HepG2 (cell line): ENCODE results near the gene UBTF. TPM values are rescaled to one million over a fixed set of nuclear protein-coding genes. Genes with fewer than 3 reads are reported as not detected.

Experiments
- ATAC-seq: fragments of 200-7000 bp; cut with Tn5 transposase; 3 replicates; pipeline ENCODE4 v1.9.1; 2020; ENCODE audit warnings: mild to moderate bottlenecking, moderate library complexity
- BruUV-seq: library from RNA; stranded (reverse); fragments of 400-500 nt; replicated peaks from 2 replicates; lab custom pipeline; 2021; lab: Mats Ljungman, UMichigan
- CTCF ChIA-PET: fragments of 300-600 bp; formaldehyde crosslinking; extraction: SDS; loops from one replicate; lab custom pipeline; 2021; ENCODE audit warnings: low total read pairs, inconsistent platforms, low intra/inter-chr PET ratio; lab: Yijun Ruan, JAX
- POLR2A ChIA-PET: fragments of 350-600 bp; sonication (Branson Sonifier 250); formaldehyde crosslinking; loops from one replicate; lab custom pipeline; 2020; ENCODE audit warnings: antibody characterized with exemption, inconsistent platforms; lab: Yijun Ruan, JAX
- DNase-seq: peaks from one replicate; pipeline ENCODE4 v3.0.0-alpha.2; 2015; ENCODE audit warnings: low spot score
- FAIRE-seq: peaks from 3 replicates; lab custom pipeline; 2011; peaks lifted over from hg19 to GRCh38; lab: Jason Lieb, UNC
- H2AFZ ChIP-seq: one replicate; pipeline ENCODE4 v1.6.1; 2011; ENCODE audit warnings: low read length, inconsistent platforms
- H3K27ac ChIP-seq: fragments of 300-600 bp; 3 replicates; pipeline ENCODE4 v1.8.0; 2011; ENCODE audit warnings: mixed run types, mild to moderate bottlenecking, mixed read lengths, low read length, inconsistent platforms; ENCODE audit not compliant: insufficient read depth; ENCODE audit errors: extremely low read length
- H3K27me3 ChIP-seq, 2 experiments: fragments of 200-600 bp in 1 of 2; 2 replicates in 1 of 2; 3 replicates in 1 of 2; pipeline versions ENCODE4 v1.6.0 to v1.8.0; 2011; ENCODE audit warnings: low read length in 2 of 2, mild to moderate bottlenecking in 2 of 2, moderate library complexity in 2 of 2, inconsistent platforms in 1 of 2; ENCODE audit not compliant: insufficient read depth in 2 of 2, control insufficient read depth in 1 of 2
- H3K36me3 ChIP-seq, 2 experiments: fragments of 200-600 bp in 1 of 2; replicated peaks in 1 of 2; 2 replicates in 1 of 2; 3 replicates in 1 of 2; pipeline versions ENCODE4 v1.5.1 to v1.8.0; 2011; ENCODE audit warnings: low read length in 2 of 2, inconsistent platforms in 1 of 2; ENCODE audit not compliant: insufficient read depth in 2 of 2, control insufficient read depth in 1 of 2
- H3K4me1 ChIP-seq: 2 replicates; pipeline ENCODE4 v1.5.1; 2012; ENCODE audit warnings: low read length, inconsistent platforms; ENCODE audit not compliant: insufficient read depth
- H3K4me2 ChIP-seq: 2 replicates; pipeline ENCODE4 v1.6.0; 2011; ENCODE audit warnings: low read depth, low read length, inconsistent platforms
- H3K4me3 ChIP-seq, 3 experiments: fragments of 200-600 bp in 1 of 3; sonication (generic), shearing (Covaris generic) in 1 of 3; replicated peaks in 1 of 3; 2 replicates each; pipeline ENCODE4 v1.5.1; 2011 to 2016; ENCODE audit warnings: low read length in 3 of 3, inconsistent platforms in 2 of 3, low read depth in 2 of 3, mild to moderate bottlenecking in 2 of 3, control low read depth in 1 of 3, mixed read lengths in 1 of 3; ENCODE audit not compliant: insufficient read depth in 1 of 3
- H3K79me2 ChIP-seq: one replicate; pipeline ENCODE4 v1.6.1; 2011; ENCODE audit warnings: low read length, inconsistent platforms; ENCODE audit not compliant: insufficient read depth
- H3K9ac ChIP-seq: 2 replicates; pipeline ENCODE4 v1.6.0; 2011; ENCODE audit warnings: mild to moderate bottlenecking, low read depth, low read length, inconsistent platforms; ENCODE audit not compliant: insufficient read depth
- H3K9me3 ChIP-seq: 2 replicates; pipeline ENCODE4 v1.5.1; 2012; ENCODE audit warnings: mild to moderate bottlenecking, low read length
- H4K20me1 ChIP-seq: 2 replicates; pipeline ENCODE4 v1.6.0; 2011; ENCODE audit warnings: inconsistent platforms, mild to moderate bottlenecking, low read length, moderate library complexity; ENCODE audit not compliant: insufficient read depth
- IKZF1 ChIP-seq: fragments of 450-650 bp; IDR thresholded peaks from 2 replicates; pipeline ENCODE4 v1.7.1; 2016
- MNT ChIP-seq: fragments of 450-650 bp; IDR thresholded peaks from 2 replicates; pipeline ENCODE4 v1.6.1; 2016
- SCMH1 ChIP-seq: sonication (generic); formaldehyde crosslinking; IDR thresholded peaks from 2 replicates; pipeline ENCODE4 v1.9.0; 2021; ENCODE audit warnings: missing genetic modification reagents, mild to moderate bottlenecking, borderline replicate concordance
- ZNF263 ChIP-seq: sonication (generic); formaldehyde crosslinking; IDR thresholded peaks from 2 replicates; pipeline ENCODE4 v1.4.0; 2020; ENCODE audit warnings: missing genetic modification reagents
- ZNF614 ChIP-seq: IDR thresholded peaks from 2 replicates; pipeline ENCODE4 v1.6.1; 2018; ENCODE audit warnings: missing biosample characterization, missing genetic modification reagents, inconsistent platforms, borderline replicate concordance
- WGBS: methylation state at CpG from one replicate; pipeline ENCODE4 v1.1.6; 2017; ENCODE audit warnings: low lambda C conversion rate; 5-methylcytosine and 5-hydroxymethylcytosine counted together
- in situ Hi-C: cut with HindIII; loops from 2 replicates; pipeline ENCODE4 v1.10.0; 2017; ENCODE audit warnings: low pct_unique_long_range_greater_than_20kb; ENCODE audit not compliant: extremely low pct_ligation_motif_present
- intact Hi-C: fragments of 100-400 bp; cut with micrococcal nuclease; formaldehyde crosslinking; loops from one replicate; pipeline ENCODE4 v1.10.0; 2022; ENCODE audit not compliant: unreplicated experiment
- polyA plus RNA-seq, 8 experiments: library from polyadenylated mRNA; depleted of rRNA in 3 of 8; stranded (reverse) in 7 of 8; unstranded in 1 of 8; fragments of >200 nt; fragmentation: Illumina TruSeq in 4 of 8; extraction: Trizol in 4 of 8; gene quantifications; 2 replicates each; pipeline versions ENCODE4 v1.2.1 to v1.2.3, GENCODE V29; 2011 to 2016; ENCODE audit warnings: low read depth in 4 of 8, missing spikeins in 1 of 8, mixed read lengths in 1 of 8; ENCODE audit not compliant: insufficient read depth in 1 of 8
- total RNA-seq, 5 experiments: library from RNA; depleted of rRNA; stranded (reverse); fragments of >200 nt; fragmentation: Illumina TruSeq; extraction: Trizol; gene quantifications; 2 replicates each; pipeline ENCODE4 v1.2.3, GENCODE V29; 2016; ENCODE audit warnings: low read depth in 1 of 5

The UBTF gene
- total and polyA plus RNA-seq, 2 of the 13 experiments (the other 11 are each of a cell fraction or from before 2014, with no cell fraction given), result 15.2 to 60.9 TPM

- intact Hi-C loops, result no loop called here
- Histone ChIP-seq H3K4me1 (no peaks in the 10 kb centered on the region), H3K9ac (no peak overlapping the region), H4K20me1 (no peaks in the 10 kb centered on the region), H3K27ac (no peak overlapping the region), H3K36me3 (no peaks in the 10 kb centered on the region), H3K9me3 (no peaks in the 10 kb centered on the region), H3K4me3 (no peak overlapping the region), H3K79me2 (no peaks in the 10 kb centered on the region), H3K4me2 (no peak overlapping the region), H3K27me3 (peaks cover 13 to 68% of the 10 kb centered on the region in 2 experiments), H2AFZ (no peak overlapping the region)
- 17% methylated on average over 7 of the region's 7 CpGs for WGBS
- TF ChIP-seq IKZF1 (0 out of 2 replicates have a peak, but pooled peaks have one; percentile 60), ZNF614 (CRISPR knock-in tag) (no peak)
- DNase-seq (no peak), ATAC-seq (no peak), FAIRE-seq (no peak)
- in situ Hi-C loops, result no loop called here
- ChIA-PET POLR2A (interaction anchor here (1.0 kb wide), 1 partner anchor 16 kb away, joined by 3 read pairs; no protein-coding TSS in a partner anchor), CTCF (no interaction called here)
- BruUV-seq, result no TSS peak
These were observed 43.9 kb upstream of the UBTF start for GRCh38 chr17:44263345-44263902.

GRCh38 chr17:44262654-44263225 lies 43.3 kb upstream of the UBTF start:
- DNase-seq, result no peak
- Histone ChIP-seq H4K20me1 (no peaks in the 10 kb centered on the region), H3K79me2 (no peaks in the 10 kb centered on the region), H3K36me3 (no peaks in the 10 kb centered on the region), H3K4me1 (no peaks in the 10 kb centered on the region), H3K9me3 (no peaks in the 10 kb centered on the region), H3K27me3 (peaks cover 17 to 72% of the 10 kb centered on the region in 2 experiments), H3K27ac (no peak overlapping the region), H3K4me2 (no peak overlapping the region), H3K4me3 (no peak overlapping the region), H2AFZ (no peak overlapping the region), H3K9ac (no peak overlapping the region)
- intact Hi-C loops (no loop called here), in situ Hi-C loops (no loop called here)
- no TSS peak for BruUV-seq
- TF ChIP-seq ZNF263 (CRISPR knock-in tag), result peak; percentile 53; the same call in 1 of the 2 replicates
- TF ChIP-seq MNT, result peak; percentile 100
- no peak for TF ChIP-seq SCMH1 (CRISPR knock-in tag)
- POLR2A ChIA-PET, result no interaction called here
- no peak for ATAC-seq
- FAIRE-seq, result no peak
- under 1% methylated on average over 10 of the region's 11 CpGs for WGBS
- CTCF ChIA-PET, result no interaction called here
